OCI-LY1 (cell line): ENCODE measurements around the gene PA2G4.

ENCODE experiments used
- CTCF ChIP-seq: fragments of 200-600 bp; sonication (generic), shearing (Covaris generic); IDR thresholded peaks from 2 replicates; pipeline ENCODE4 v1.5.1; 2017; ENCODE audit warnings: mild to moderate bottlenecking, antibody characterized with exemption, low read length, moderate library complexity, mixed read lengths
- EZH2 ChIP-seq: fragments of 200-600 bp; sonication (generic), shearing (Covaris generic); IDR thresholded peaks from 2 replicates; pipeline ENCODE4 v1.8.0; 2017; ENCODE audit warnings: borderline replicate concordance, mixed run types, mild to moderate bottlenecking, antibody characterized with exemption, low read length, moderate library complexity, mixed read lengths

DNA sequence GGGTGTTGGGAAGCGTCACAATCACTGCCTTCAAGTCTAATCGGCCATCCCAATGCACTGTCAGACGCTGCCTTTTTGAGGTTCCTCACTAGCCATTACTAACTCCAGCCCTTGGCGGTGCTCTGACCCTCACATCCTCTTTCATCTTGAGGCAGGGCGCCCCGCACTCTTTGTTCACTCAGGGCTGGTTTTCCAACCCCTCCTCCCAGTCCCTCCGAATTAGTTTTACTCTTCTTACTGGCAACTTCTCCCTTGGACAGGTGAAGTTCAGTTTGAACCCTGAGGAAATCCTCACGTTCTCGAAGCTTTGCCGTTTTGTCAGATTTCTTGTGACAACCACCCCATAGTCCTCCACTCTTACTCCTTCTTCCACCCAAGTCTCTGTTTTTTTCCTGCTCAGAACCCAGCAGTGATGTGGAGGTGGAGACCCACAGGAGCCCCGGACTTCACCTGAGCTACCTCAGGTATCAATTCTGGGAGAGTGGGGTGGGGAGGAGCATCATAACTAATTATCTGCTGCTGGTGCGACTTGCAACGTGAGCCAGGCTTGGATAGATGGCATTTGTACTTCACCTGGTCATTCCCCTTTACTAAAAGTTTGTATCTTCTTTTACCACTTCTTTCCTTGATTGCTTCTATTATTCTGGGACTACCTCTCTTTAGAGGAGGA, 14.5 kb downstream of the PA2G4 start:
- no peak for TF ChIP-seq CTCF
- no peak for TF ChIP-seq EZH2
